ENCODE measurements around the gene PMIS2. TPM values are rescaled to one million over a fixed set of nuclear protein-coding genes. Genes with fewer than 3 reads are reported as not detected.

The PMIS2 gene
- total RNA-seq, 1 experiment from 2014 or later, result not detected

- no peak for DNase-seq (ENCODE audit: low read depth)
These were observed 29.9 kb upstream of the PMIS2 start for GRCh38 chr19:35556025-35556590.

- DNase-seq (ENCODE audit: low read depth), result no peak
These were observed 29.0 kb upstream of the PMIS2 start for GRCh38 chr19:35556846-35557538.

GRCh38 chr19:35557539-35558399 is 28.2 kb upstream of the PMIS2 start:
- DNase-seq (ENCODE audit: low read depth), result peak; percentile 70

- DNase-seq (ENCODE audit: low read depth), result no peak
These were observed 27.3 kb upstream of the PMIS2 start for GRCh38 chr19:35558400-35559280.

GRCh38 chr19:35559281-35559659 is 26.7 kb upstream of the PMIS2 start:
- DNase-seq (ENCODE audit: low read depth), result no peak

GRCh38 chr19:35559781-35560180 is 26.2 kb upstream of the PMIS2 start:
- no peak for DNase-seq (ENCODE audit: low read depth)

GRCh38 chr19:35560271-35560670 is 25.7 kb upstream of the PMIS2 start:
- no peak for DNase-seq (ENCODE audit: low read depth)

GRCh38 chr19:35560677-35561076 is 25.3 kb upstream of the PMIS2 start:
- no peak for DNase-seq (ENCODE audit: low read depth)

GRCh38 chr19:35561436-35561835 is 24.5 kb upstream of the PMIS2 start:
- no peak for DNase-seq (ENCODE audit: low read depth)

GRCh38 chr19:35562336-35562735 is 23.6 kb upstream of the PMIS2 start:
- no peak for DNase-seq (ENCODE audit: low read depth)

- DNase-seq (ENCODE audit: low read depth), result no peak
These were observed 23.2 kb upstream of the PMIS2 start for GRCh38 chr19:35562776-35563175.

GRCh38 chr19:35563207-35563829 is 22.7 kb upstream of the PMIS2 start, which contains the start of gene ATP4A:
ATP4A (minus strand) TSS chr19:35563658; CDS start chr19:35563629, 29 bp downstream.
- no peak for DNase-seq (ENCODE audit: low read depth)

GRCh38 chr19:35565016-35565856 is 20.7 kb upstream of the PMIS2 start:
- DNase-seq (ENCODE audit: low read depth), result no peak

- no peak for DNase-seq (ENCODE audit: low read depth)
These were observed 19.2 kb upstream of the PMIS2 start for GRCh38 chr19:35566738-35567137.

GRCh38 chr19:35569281-35569781 is 16.6 kb upstream of the PMIS2 start:
- no peak for DNase-seq (ENCODE audit: low read depth)

- no peak for DNase-seq (ENCODE audit: low read depth)
These were observed 14.5 kb upstream of the PMIS2 start for GRCh38 chr19:35571406-35571965.

- no peak for DNase-seq (ENCODE audit: low read depth)
These were observed 8.1 kb upstream of the PMIS2 start for GRCh38 chr19:35577918-35578317.

GRCh38 chr19:35578707-35579106 is 7.3 kb upstream of the PMIS2 start:
- no peak for DNase-seq (ENCODE audit: low read depth)

GRCh38 chr19:35582760-35583159 is 3.2 kb upstream of the PMIS2 start:
- DNase-seq (ENCODE audit: low read depth), result no peak

- DNase-seq (ENCODE audit: low read depth), result no peak
These were observed 1.3 kb downstream of the PMIS2 start for GRCh38 chr19:35587321-35587720.

Data from RPMI7951 (cell line).